NCI-H2227 (cell line): Measurements from ENCODE around the gene SEMA4D.

Experiments used
- DNase-seq: peaks from one replicate; lab custom pipeline; 2025; ENCODE audit not compliant: unreplicated experiment; lab: John Stamatoyannopoulos, UW

SEMA4D gene

GRCh38 chr9:89501311-89501898 lies 3.5 kb upstream of the SEMA4D start:
- no peak for DNase-seq

DNA sequence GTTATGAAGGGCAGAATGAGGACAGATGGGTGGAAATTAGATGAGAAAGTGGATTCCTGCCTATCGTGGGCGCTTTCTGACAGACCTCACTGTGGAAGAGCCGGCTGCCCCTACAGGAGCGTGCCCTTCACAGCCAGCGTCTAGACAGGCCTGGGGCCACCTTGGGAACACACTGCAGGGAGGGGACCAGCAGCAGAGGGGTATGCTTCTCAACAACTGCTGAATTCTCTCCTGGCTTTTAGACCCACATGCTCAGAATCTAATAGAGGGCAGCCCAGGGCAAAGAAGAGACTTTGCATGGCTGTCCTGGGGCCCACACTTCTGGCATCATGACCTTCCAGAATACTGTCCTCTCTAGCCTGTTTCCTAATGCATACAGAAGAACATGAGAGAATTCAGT lies 2.1 kb upstream of the SEMA4D start:
- DNase-seq = no peak

GRCh38 chr9:89498852-89499480 lies 1.1 kb upstream of the SEMA4D start:
- no peak for DNase-seq

DNA sequence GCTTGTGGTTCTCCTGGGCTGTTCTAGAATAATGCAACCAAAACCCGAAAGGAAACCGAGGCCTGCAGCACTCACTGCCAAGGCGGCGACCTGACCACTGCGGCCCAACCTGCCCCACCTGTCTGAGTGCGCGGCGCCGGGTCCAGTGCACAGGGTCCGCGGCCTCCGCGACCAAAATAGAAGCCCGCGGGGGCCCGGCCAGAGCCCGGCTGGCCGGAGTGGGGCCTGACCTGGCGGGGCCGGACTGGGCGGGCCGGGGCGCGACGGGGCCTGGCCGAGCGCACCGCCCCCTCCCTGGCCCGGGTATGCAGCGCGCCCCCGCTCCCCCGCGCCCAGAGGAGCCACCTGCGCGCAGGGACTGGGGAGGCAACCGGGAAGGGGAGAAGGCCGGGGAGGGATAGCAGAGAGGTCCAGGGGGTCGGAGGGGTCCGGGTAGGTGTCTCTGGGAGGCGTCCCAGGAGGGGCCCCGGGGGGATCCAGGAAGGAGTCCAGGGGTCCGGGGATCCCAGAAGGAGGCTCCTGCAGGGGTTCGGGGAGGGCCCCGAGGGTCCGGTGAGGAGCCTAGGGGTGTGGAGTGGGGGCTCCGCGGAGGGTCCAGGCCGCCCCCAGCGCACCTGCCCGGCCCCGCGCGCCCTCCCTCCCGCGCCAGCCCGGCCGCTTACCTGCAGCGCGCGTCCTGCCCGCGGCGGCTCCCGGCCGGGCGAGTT lies 503 bp downstream of the SEMA4D start:
- no peak for DNase-seq

GRCh38 chr9:89496645-89497256 lies 1.2 kb downstream of the SEMA4D start:
- DNase-seq = no peak

- DNase-seq = no peak
Observed at GRCh38 chr9:89495824-89496560, 1.9 kb downstream of the SEMA4D start.

DNA sequence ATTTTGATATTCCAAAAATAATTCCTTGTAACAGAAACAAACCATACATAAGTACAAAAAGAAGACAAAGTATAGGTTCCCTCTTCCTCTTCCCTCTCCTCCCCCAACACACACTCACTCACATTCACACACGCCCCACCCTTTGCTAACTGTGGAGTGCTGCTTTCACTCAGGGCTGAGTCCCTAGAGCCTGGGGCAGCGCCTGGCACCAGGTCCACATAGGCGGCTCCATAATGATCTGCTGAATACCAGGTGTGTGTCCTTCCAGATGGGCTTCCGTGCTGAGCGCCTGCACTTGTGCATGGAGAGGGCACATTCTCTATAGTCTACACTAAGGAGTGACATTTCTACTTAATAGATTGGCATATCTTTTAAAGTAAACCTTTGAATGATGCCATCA lies 3.7 kb downstream of the SEMA4D start:
- DNase-seq = no peak

DNA sequence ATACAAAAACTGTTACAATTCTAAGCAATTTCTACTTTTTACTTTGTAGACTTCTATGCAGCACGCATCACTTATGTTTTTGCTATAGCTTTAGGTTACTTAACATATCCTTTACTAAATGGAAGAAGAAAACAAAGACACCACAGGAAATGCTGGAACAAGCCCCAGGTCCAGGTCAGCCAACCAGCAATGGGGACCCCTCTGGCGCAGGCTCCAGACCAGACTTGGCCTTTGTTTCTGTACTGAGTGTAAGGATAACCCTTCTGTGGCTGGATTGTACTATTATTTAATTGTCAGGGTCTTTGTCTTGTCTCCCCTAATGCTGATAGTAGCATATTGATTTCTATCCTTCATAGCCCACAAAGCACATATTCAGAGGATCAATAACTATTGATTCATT lies 4.2 kb downstream of the SEMA4D start:
- no peak for DNase-seq

GRCh38 chr9:89493181-89493580 lies 4.7 kb downstream of the SEMA4D start:
- DNase-seq = no peak

DNA sequence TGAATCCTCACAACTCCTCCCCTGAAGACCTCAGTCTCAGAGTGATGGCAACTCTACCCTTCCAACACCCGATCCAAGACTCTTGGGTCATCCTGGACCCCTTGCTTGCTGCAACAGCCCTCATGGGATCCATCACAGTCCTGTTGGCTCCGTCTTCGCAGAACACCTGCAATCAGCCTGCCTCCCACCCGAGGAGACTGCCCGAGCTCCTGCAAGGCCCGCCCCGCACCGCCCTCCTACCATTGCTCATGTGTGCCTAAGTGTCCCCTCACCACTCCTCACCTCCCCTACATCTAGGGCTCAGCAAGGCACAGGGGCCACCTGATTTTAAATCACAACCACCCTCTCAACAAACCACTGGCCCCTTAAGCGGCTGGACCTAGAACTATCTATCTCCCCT lies 5.3 kb downstream of the SEMA4D start:
- no peak for DNase-seq

DNA sequence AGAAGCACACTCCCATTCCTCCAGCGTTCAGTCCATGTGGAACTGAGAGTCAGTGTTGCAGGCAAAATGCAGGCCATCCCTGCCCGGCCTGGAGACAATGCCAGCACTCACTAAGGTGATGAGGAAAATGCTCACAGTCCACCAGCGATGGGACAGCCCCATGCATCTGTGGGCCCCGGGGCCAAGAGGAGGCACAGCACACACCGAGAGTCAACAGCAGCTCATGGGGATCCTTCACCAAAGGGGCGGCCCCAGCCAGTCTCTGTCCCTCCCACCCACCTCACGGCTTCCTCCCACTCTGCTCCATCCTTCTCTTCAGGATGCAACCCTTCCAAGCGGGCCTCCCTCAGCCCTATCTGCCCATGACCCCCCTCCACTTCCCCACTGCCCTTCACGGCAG lies 6.2 kb downstream of the SEMA4D start:
- DNase-seq = no peak

- no peak for DNase-seq
Observed at GRCh38 chr9:89489548-89490530, 8.1 kb downstream of the SEMA4D start.

- DNase-seq = no peak
Observed at GRCh38 chr9:89488936-89489335, 9.0 kb downstream of the SEMA4D start.

DNA sequence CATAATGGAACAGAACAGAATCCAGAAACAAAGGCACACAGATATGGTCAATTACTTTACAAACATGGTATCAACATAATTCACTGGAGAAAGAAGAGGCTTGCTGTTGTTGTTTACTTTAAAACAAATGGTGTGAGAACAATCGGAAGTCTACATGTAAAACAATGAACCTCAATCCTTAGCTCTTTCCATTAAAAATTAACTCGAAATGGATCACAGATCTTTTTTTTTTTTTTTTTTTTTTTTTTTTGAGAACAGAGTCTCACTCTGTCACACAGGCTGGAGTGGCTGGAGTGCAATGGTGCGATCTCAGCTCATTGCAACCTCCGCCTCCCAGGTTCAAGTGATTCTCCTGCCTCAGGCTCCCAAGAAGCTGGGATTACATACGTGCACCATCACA lies 9.8 kb downstream of the SEMA4D start:
- no peak for DNase-seq

GRCh38 chr9:89486681-89487080 lies 11.2 kb downstream of the SEMA4D start:
- no peak for DNase-seq

GRCh38 chr9:89484475-89485404 lies 13.2 kb downstream of the SEMA4D start:
- DNase-seq = no peak

DNA sequence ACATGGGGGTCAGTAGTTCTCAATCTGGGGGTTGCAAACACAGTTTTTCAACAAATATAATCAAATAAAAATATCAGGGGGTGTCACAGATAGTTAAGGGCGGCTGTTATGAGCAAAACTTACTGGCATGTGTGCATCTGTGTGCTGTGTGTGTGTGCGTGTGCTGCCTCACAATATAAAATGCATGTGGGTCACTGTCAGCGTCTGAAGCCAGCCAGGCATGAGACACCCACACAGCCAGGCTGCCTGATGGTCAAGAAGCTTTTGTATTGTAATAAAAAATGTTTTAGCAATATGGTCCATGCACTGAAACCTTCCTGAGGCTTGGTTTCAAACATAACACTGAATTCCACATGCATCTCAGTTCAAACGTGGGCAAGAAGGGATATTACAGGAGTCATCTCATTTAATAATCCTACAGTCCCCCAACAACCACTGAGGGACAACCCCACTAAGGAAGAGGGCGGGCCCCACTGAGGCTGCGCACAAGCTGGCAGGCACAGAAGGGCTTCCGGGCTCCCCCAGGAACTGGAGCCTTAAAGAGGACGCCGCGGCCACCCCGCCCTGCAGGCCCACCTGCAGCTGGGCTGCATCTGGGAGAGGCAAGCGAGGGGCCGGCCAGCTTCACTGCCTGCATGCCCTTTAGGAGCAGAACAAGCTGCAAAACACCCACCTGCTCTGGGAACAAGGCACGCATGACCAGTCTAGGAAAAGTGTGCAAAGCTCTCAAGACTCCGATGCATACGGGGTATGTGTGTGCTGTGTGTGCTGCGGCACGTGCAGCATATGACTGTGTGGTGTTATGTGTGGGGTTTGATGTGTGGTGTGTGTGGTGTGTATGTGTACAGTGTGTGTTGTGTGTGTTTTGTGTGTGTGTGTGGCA lies 14.1 kb downstream of the SEMA4D start:
- DNase-seq = no peak

DNA sequence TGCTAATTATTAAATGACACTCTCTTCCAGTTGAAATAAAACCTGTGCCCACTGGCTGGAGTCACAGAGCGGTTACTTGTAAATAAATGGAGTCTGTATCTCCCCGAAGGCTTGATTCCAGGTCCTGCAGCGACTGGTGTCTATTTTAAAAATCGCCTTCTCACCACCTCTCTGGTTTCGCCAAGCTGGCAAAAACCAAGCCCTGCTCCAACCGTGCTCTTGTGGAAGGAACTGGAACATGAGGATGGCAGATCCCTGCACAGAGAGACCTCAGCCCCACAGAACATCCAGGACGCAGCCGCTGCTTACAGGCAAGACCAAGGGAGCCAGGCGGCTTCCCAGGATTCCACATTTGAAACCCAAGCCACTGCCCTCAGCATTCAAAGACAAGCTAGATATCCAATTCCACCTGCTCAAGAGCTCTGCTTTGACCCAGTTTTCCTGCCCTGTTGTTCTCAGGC lies 15.0 kb downstream of the SEMA4D start:
- DNase-seq = no peak
